DMS53 treated with DMSO at 0.1 percent for 48 hours (cell line): Measurements from ENCODE around the gene DHX40.
"Not testable (repeated sequence)": the region's sequence is repeated elsewhere in the genome, so short reads cannot be mapped to it uniquely, and the experiment has no call there.

ENCODE experiments used
- DNase-seq: peaks from one replicate; lab custom pipeline; 2025; ENCODE audit not compliant: unreplicated experiment; lab: John Stamatoyannopoulos, UW

DHX40 gene

GRCh38 chr17:59565171-59565958, at the start of gene DHX40:
DHX40 (plus strand) TSS chr17:59565610; CDS start chr17:59565672, 62 bp downstream.
- peak; percentile 69 for DNase-seq

GRCh38 chr17:59516451-59516850, 49.0 kb upstream of the DHX40 start:
- no peak for DNase-seq

- no peak for DNase-seq
Measured at GRCh38 chr17:59519132-59519531, 46.3 kb upstream of the DHX40 start.

- no peak for DNase-seq
Measured at GRCh38 chr17:59520251-59520650, 45.2 kb upstream of the DHX40 start.

- peak; percentile 5 for DNase-seq
Measured at GRCh38 chr17:59521465-59522126, 43.8 kb upstream of the DHX40 start.

GRCh38 chr17:59524930-59525329, 40.5 kb upstream of the DHX40 start:
- DNase-seq: not testable (repeated sequence)

- no peak for DNase-seq
Measured at GRCh38 chr17:59525668-59526067, 39.7 kb upstream of the DHX40 start.

GRCh38 chr17:59526451-59526850, 39.0 kb upstream of the DHX40 start:
- DNase-seq: no peak

- no peak for DNase-seq
Measured at GRCh38 chr17:59527325-59527917, 38.0 kb upstream of the DHX40 start.

GRCh38 chr17:59527931-59528330, 37.5 kb upstream of the DHX40 start:
- no peak for DNase-seq

- no peak for DNase-seq
Measured at GRCh38 chr17:59530531-59530930, 34.9 kb upstream of the DHX40 start.

- DNase-seq: no peak
Measured at GRCh38 chr17:59533694-59534093, 31.7 kb upstream of the DHX40 start.

- DNase-seq: no peak
Measured at GRCh38 chr17:59534583-59534982, 30.8 kb upstream of the DHX40 start.

- no peak for DNase-seq
Measured at GRCh38 chr17:59538195-59538909, 27.1 kb upstream of the DHX40 start.

GRCh38 chr17:59542960-59543635, 22.3 kb upstream of the DHX40 start:
- no peak for DNase-seq

GRCh38 chr17:59545942-59546341, 19.5 kb upstream of the DHX40 start:
- no peak for DNase-seq

GRCh38 chr17:59547131-59547915, 18.1 kb upstream of the DHX40 start:
- no peak for DNase-seq

GRCh38 chr17:59548985-59549384, 16.4 kb upstream of the DHX40 start:
- DNase-seq: not testable (repeated sequence)

GRCh38 chr17:59550703-59551102, 14.7 kb upstream of the DHX40 start:
- no peak for DNase-seq

GRCh38 chr17:59558039-59558438, 7.4 kb upstream of the DHX40 start:
- no peak for DNase-seq
